Gastroesophageal sphincter (tissue), 3 donors: ENCODE measurements around the gene CCDC85C.

Experiments used
- POLR2AphosphoS5 ChIP-seq: sonication (generic); formaldehyde crosslinking; IDR thresholded peaks from one replicate; pipeline ENCODE4 v1.6.1; 2017; ENCODE audit warnings: antibody characterized with exemption
- TF ChIP-seq, protein P1 (sequence below), 4 experiments: fragments of 200-600 bp in 2 of 4; fragments of 450-650 bp in 2 of 4; sonication (generic) in 1 of 4; IDR thresholded peaks; one replicate each; pipeline ENCODE4 v1.5.1; 2017 to 2019; ENCODE audit warnings: antibody characterized with exemption in 4 of 4, mild to moderate bottlenecking in 2 of 4, moderate library complexity in 2 of 4

DNA sequence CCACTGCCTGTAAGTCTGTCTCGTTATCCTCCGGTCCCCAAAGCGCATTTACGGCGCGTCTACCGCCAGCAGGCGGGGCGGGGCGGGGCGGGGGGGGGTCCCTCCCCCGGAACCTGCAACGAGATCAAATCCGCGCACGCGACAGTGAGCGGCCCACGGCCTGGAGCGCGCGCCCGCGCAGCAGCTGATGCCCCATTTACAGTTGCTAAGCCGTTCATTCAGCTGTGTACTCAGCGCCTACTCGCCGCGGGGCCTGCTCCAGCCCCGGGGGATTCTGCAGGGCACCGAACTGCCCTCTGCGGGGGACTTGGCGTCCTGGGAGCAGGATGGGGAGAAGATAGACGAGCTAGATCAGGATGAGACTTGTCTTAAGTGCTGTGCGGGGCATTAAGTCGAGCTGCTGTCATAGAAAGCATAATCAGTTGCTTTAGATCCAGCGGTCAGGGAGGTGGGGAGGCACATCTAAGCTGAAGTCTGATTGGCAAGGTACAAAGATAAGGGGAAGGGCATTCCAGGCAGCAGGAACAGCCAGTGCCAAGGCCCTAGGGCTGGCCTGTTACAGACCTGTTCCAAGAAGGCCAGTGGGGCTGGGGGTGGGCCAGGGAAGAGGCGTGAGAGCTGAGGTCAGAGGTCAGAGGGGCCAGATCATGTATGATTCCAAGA is 1.4 kb upstream of the CCDC85C start:
- TF ChIP-seq, protein P1, sequence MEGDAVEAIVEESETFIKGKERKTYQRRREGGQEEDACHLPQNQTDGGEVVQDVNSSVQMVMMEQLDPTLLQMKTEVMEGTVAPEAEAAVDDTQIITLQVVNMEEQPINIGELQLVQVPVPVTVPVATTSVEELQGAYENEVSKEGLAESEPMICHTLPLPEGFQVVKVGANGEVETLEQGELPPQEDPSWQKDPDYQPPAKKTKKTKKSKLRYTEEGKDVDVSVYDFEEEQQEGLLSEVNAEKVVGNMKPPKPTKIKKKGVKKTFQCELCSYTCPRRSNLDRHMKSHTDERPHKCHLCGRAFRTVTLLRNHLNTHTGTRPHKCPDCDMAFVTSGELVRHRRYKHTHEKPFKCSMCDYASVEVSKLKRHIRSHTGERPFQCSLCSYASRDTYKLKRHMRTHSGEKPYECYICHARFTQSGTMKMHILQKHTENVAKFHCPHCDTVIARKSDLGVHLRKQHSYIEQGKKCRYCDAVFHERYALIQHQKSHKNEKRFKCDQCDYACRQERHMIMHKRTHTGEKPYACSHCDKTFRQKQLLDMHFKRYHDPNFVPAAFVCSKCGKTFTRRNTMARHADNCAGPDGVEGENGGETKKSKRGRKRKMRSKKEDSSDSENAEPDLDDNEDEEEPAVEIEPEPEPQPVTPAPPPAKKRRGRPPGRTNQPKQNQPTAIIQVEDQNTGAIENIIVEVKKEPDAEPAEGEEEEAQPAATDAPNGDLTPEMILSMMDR (IDR thresholded peaks at IDR 0.05): no peak
- peak; percentile 22 for TF ChIP-seq POLR2AphosphoS5
